B cell (primary cell): ENCODE results near the gene ST13. TPM values are rescaled to one million over a fixed set of nuclear protein-coding genes. Genes with fewer than 3 reads are reported as not detected.
"Not testable (repeated sequence)": the region's sequence is repeated elsewhere in the genome, so short reads cannot be mapped to it uniquely, and the experiment has no call there.

Experiments used
- ATAC-seq: fragments of 200-7000 bp; cut with Tn5 transposase; one replicate; pipeline ENCODE4 v1.10.0; 2021; ENCODE audit warnings: low read depth, mild to moderate bottlenecking, moderate number of reproducible peaks, moderate library complexity
- CTCF ChIA-PET: fragments of 350-600 bp; sonication (Branson Sonifier 250); formaldehyde crosslinking; loops from one replicate; lab custom pipeline; 2021; ENCODE audit warnings: antibody characterized with exemption, inconsistent platforms; lab: Charles Lee
- POLR2A ChIA-PET: fragments of 350-600 bp; sonication (Branson Sonifier 250); formaldehyde crosslinking; loops from one replicate; lab custom pipeline; 2021; ENCODE audit warnings: antibody characterized with exemption; lab: Charles Lee
- DNase-seq: peaks from one replicate; pipeline ENCODE4 v3.0.0; 2013
- H2AFZ ChIP-seq: 2 replicates; pipeline ENCODE4 v1.6.1; 2012; ENCODE audit warnings: mild to moderate bottlenecking, low read depth, low read length; ENCODE audit not compliant: insufficient read depth, poor library complexity, severe bottlenecking
- H3K27ac ChIP-seq, 2 donors: 1 replicate in 1 of 2; 2 replicates in 1 of 2; pipeline ENCODE4 v1.5.1; 2012 to 2013; ENCODE audit warnings: low read length in 2 of 2, mild to moderate bottlenecking in 2 of 2, moderate library complexity in 1 of 2
- H3K27me3 ChIP-seq, 4 experiments: fragments of 200-600 bp in 1 of 4; sonication (generic) in 1 of 4; replicated peaks in 1 of 4; 1 replicate in 2 of 4; 2 replicates in 2 of 4; pipeline versions ENCODE4 v1.6.1 to v1.7.0; 2013 to 2016; ENCODE audit warnings: low read length in 3 of 4, mild to moderate bottlenecking in 2 of 4, mixed read lengths in 1 of 4, moderate library complexity in 1 of 4; ENCODE audit not compliant: insufficient read depth in 4 of 4, control insufficient read depth in 3 of 4; ENCODE audit errors: control extremely low read depth in 1 of 4
- H3K36me3 ChIP-seq, 2 experiments: replicated peaks in 1 of 2; 1 replicate in 1 of 2; 2 replicates in 1 of 2; pipeline versions ENCODE4 v1.6.1 to v1.7.1; 2013; ENCODE audit warnings: low read length in 1 of 2; ENCODE audit not compliant: insufficient read depth in 2 of 2, control insufficient read depth in 1 of 2; ENCODE audit errors: control extremely low read depth in 1 of 2, extremely low read depth in 1 of 2
- H3K4me1 ChIP-seq, 2 donors: fragments of 200-600 bp in 1 of 2; sonication (generic) in 1 of 2; 1 replicate in 1 of 2; 2 replicates in 1 of 2; pipeline versions ENCODE4 v1.5.1 to v1.6.1; 2013 to 2017; ENCODE audit warnings: low read length in 2 of 2; ENCODE audit not compliant: control insufficient read depth in 2 of 2, insufficient read depth in 2 of 2
- H3K4me2 ChIP-seq: replicated peaks from 2 replicates; pipeline ENCODE3; 2012; ENCODE audit warnings: mild to moderate bottlenecking, low read depth, low read length; ENCODE audit not compliant: poor library complexity, severe bottlenecking
- H3K4me3 ChIP-seq, 5 experiments: fragments of 200-600 bp in 1 of 5; sonication (generic) in 1 of 5; 1 replicate in 3 of 5; 2 replicates in 2 of 5; pipeline versions ENCODE4 v1.5.1 to v1.7.0; 2011 to 2016; ENCODE audit warnings: low read length in 4 of 5, mild to moderate bottlenecking in 4 of 5, low read depth in 2 of 5, control low read depth in 1 of 5, moderate library complexity in 1 of 5; ENCODE audit not compliant: insufficient read depth in 1 of 5; ENCODE audit errors: control extremely low read depth in 1 of 5, extremely low read depth in 1 of 5
- H3K79me2 ChIP-seq: fragments of 200-600 bp; sonication (generic); one replicate; pipeline ENCODE4 v1.6.0; 2016; ENCODE audit warnings: low read length; ENCODE audit not compliant: control insufficient read depth, insufficient read depth
- H3K9ac ChIP-seq: fragments of 200-600 bp; sonication (generic); 2 replicates; pipeline ENCODE4 v1.6.1; 2017; ENCODE audit warnings: mild to moderate bottlenecking, low read length, moderate library complexity
- H3K9me3 ChIP-seq, 3 donors: one replicate each; pipeline versions ENCODE4 v1.6.1 to v1.7.1; 2013; ENCODE audit warnings: low read length in 2 of 3; ENCODE audit not compliant: control insufficient read depth in 2 of 3, insufficient read depth in 1 of 3; ENCODE audit errors: control extremely low read depth in 1 of 3
- H4K20me1 ChIP-seq: 2 replicates; pipeline ENCODE4 v1.6.0; 2012; ENCODE audit warnings: mild to moderate bottlenecking, low read length; ENCODE audit not compliant: insufficient read depth, control insufficient read depth, poor library complexity, severe bottlenecking
- H3K27ac Mint-ChIP-seq: one replicate; pipeline ENCODE4 v1.8.0; 2021; ENCODE audit warnings: mixed read lengths
- H3K27me3 Mint-ChIP-seq: one replicate; pipeline ENCODE4 v1.8.0; 2021; ENCODE audit warnings: mixed read lengths
- H3K4me1 Mint-ChIP-seq: one replicate; pipeline ENCODE4 v1.8.0; 2021; ENCODE audit warnings: mixed read lengths
- H3K4me3 Mint-ChIP-seq: one replicate; pipeline ENCODE4 v1.8.0; 2021; ENCODE audit warnings: mixed read lengths
- H3K9me3 Mint-ChIP-seq: one replicate; pipeline ENCODE4 v1.8.0; 2022; ENCODE audit warnings: mixed read lengths; ENCODE audit not compliant: insufficient read depth
- CTCF ChIP-seq: fragments of 200-600 bp; IDR thresholded peaks from one replicate; pipeline ENCODE4 v1.8.0; 2022; ENCODE audit warnings: antibody characterized with exemption, mild to moderate bottlenecking
- EZH2 ChIP-seq: IDR thresholded peaks from 2 replicates; pipeline ENCODE4 v1.6.1; 2012; ENCODE audit warnings: borderline replicate concordance, low read depth, mild to moderate bottlenecking, moderate library complexity, low read length; ENCODE audit not compliant: insufficient read depth, poor library complexity, severe bottlenecking
- WGBS: methylation state at CpG from one replicate; pipeline ENCODE4 v1.1.5; 2013; ENCODE audit warnings: missing lambda C conversion rate; ENCODE audit not compliant: insufficient coverage; 5-methylcytosine and 5-hydroxymethylcytosine counted together
- intact Hi-C: fragments of 100-400 bp; cut with micrococcal nuclease; formaldehyde crosslinking; loops from one replicate; pipeline ENCODE4 v1.10.0; 2022
- polyA plus RNA-seq: library from polyadenylated mRNA; depleted of rRNA; stranded (reverse); fragments of >200 nt; gene quantifications from 2 replicates; pipeline ENCODE4 v1.2.3, GENCODE V29; 2012
- total RNA-seq, 2 donors: library from RNA; stranded (reverse); fragments of 120-200 nt in 1 of 2; gene quantifications; 1 replicate in 1 of 2; 2 replicates in 1 of 2; pipeline versions ENCODE4 v1.2.3 to v1.2.4, GENCODE V29; 2013 to 2022

ST13 gene
- total and polyA plus RNA-seq, 2 donors (not counting 1 experiment from before 2014, with no cell fraction given), result 44.6 to 187 TPM

- TF ChIP-seq EZH2 (no peak), CTCF (no peak)
- Histone ChIP-seq H3K4me3 (no peak overlapping the region), H3K4me1 (peaks cover 24 to 28% of the 10 kb centered on the region in 2 donors), H4K20me1 (peaks cover 26% of the 10 kb centered on the region), H3K79me2 (peaks cover 85% of the 10 kb centered on the region), H3K9ac (no peak overlapping the region), H3K4me2 (no peak overlapping the region), H3K36me3 (peaks cover 2 to 12% of the 10 kb centered on the region in 2 experiments), H3K27me3 (no peaks in the 10 kb centered on the region), H3K27ac (peak overlapping the region in 1 of 2 donors; percentile 13), H3K9me3 (no peaks in the 10 kb centered on the region), H2AFZ (no peak overlapping the region)
- 50% methylated on average over 1 of the region's 3 CpGs for WGBS
- no peaks in the 10 kb centered on the region for H3K27me3 Mint-ChIP-seq
- intact Hi-C loops, result loop anchor here (10.0 kb wide), 1 partner anchor 591 kb away; the partner anchor contains the start of gene TOB2
- H3K27ac Mint-ChIP-seq, result no peak overlapping the region
- no peaks in the 10 kb centered on the region for H3K9me3 Mint-ChIP-seq
- CTCF ChIA-PET, result interaction anchor here (0.6 to 1.8 kb wide), 2 partner anchors 45 to 1383 kb away, joined by 3 to 4 read pairs; no protein-coding TSS in a partner anchor
- peaks cover 48% of the 10 kb centered on the region for H3K4me1 Mint-ChIP-seq
- no peak for DNase-seq
- POLR2A ChIA-PET, result interaction anchor here (0.6 kb wide), 1 partner anchor 61 kb away, joined by 3 read pairs; no protein-coding TSS in a partner anchor
- H3K4me3 Mint-ChIP-seq, result peak overlapping the region; percentile 44
- no peak for ATAC-seq
Measured at GRCh38 chr22:40853961-40854360, 2.5 kb downstream of the ST13 start.

GRCh38 chr22:40853333-40853732 lies 3.1 kb downstream of the ST13 start:
- Histone ChIP-seq H3K36me3 (peaks cover 3 to 17% of the 10 kb centered on the region in 2 experiments), H3K9me3 (no peaks in the 10 kb centered on the region), H3K27me3 (no peaks in the 10 kb centered on the region), H3K4me1 (peaks cover 24 to 28% of the 10 kb centered on the region in 2 donors), H4K20me1 (peaks cover 26% of the 10 kb centered on the region), H2AFZ (no peak overlapping the region), H3K79me2 (peaks cover 83% of the 10 kb centered on the region), H3K27ac (no peak overlapping the region), H3K4me3 (no peak overlapping the region), H3K9ac (no peak overlapping the region), H3K4me2 (no peak overlapping the region)
- DNase-seq, result no peak
- WGBS, result 100% methylated on average over 1 of the region's 1 CpG
- H3K4me3 Mint-ChIP-seq, result no peak overlapping the region
- POLR2A ChIA-PET, result no interaction called here
- CTCF ChIA-PET, result interaction anchor here (1.8 kb wide), 1 partner anchor 46 kb away, joined by 4 read pairs; no protein-coding TSS in a partner anchor
- intact Hi-C loops, result loop anchor here (10.0 kb wide), 1 partner anchor 591 kb away; the partner anchor contains the start of gene TOB2
- TF ChIP-seq CTCF (no peak), EZH2 (no peak)
- H3K27ac Mint-ChIP-seq, result no peak overlapping the region
- no peaks in the 10 kb centered on the region for H3K27me3 Mint-ChIP-seq
- ATAC-seq, result no peak
- H3K9me3 Mint-ChIP-seq, result no peaks in the 10 kb centered on the region
- H3K4me1 Mint-ChIP-seq, result peaks cover 46% of the 10 kb centered on the region

- H3K4me3 Mint-ChIP-seq, H3K4me2 ChIP-seq, H3K9me3 Mint-ChIP-seq, H3K27ac Mint-ChIP-seq, intact Hi-C loops, H3K27ac ChIP-seq, H3K27me3 ChIP-seq, H3K4me1 ChIP-seq, H2AFZ ChIP-seq, H3K27me3 Mint-ChIP-seq, H3K9ac ChIP-seq, DNase-seq, ATAC-seq, H3K4me3 ChIP-seq, POLR2A ChIA-PET, H3K4me1 Mint-ChIP-seq, H3K9me3 ChIP-seq: not testable (repeated sequence)
- peaks cover 7 to 77% of the 10 kb centered on the region in 2 experiments for H3K36me3 ChIP-seq
- peaks cover 37% of the 10 kb centered on the region for H4K20me1 ChIP-seq
- peaks cover 50% of the 10 kb centered on the region for H3K79me2 ChIP-seq
- CTCF ChIA-PET, result interaction anchor here (1.1 kb wide), 1 partner anchor 17 kb away, joined by 3 read pairs; no protein-coding TSS in a partner anchor
- 99% methylated on average over 7 of the region's 11 CpGs for WGBS
Measured at GRCh38 chr22:40845816-40846215, 10.6 kb downstream of the ST13 start.
